Neural crest cell (in vitro differentiated cells): ENCODE results near the gene DOCK9. TPM values are rescaled to one million over a fixed set of nuclear protein-coding genes. Genes with fewer than 3 reads are reported as not detected.
"Not testable (repeated sequence)": the region's sequence is repeated elsewhere in the genome, so short reads cannot be mapped to it uniquely, and the experiment has no call there.

Experiments used
- DNase-seq: peaks from one replicate; pipeline ENCODE4 v3.0.0; 2021; ENCODE audit warnings: low read depth, mixed read lengths, low spot score
- H3K27ac Mint-ChIP-seq: one replicate; pipeline ENCODE4 v1.8.0; 2021; ENCODE audit warnings: mild to moderate bottlenecking, mixed read lengths; ENCODE audit not compliant: unreplicated experiment
- H3K27me3 Mint-ChIP-seq: 2 replicates; pipeline ENCODE4 v1.8.0; 2021; ENCODE audit warnings: low read depth, mild to moderate bottlenecking, mixed read lengths
- H3K36me3 Mint-ChIP-seq: 2 replicates; pipeline ENCODE4 v1.8.0; 2021; ENCODE audit warnings: low read depth, mild to moderate bottlenecking, mixed read lengths
- H3K4me1 Mint-ChIP-seq: 2 replicates; pipeline ENCODE4 v1.8.0; 2021; ENCODE audit warnings: mixed read lengths
- H3K4me3 Mint-ChIP-seq: one replicate; pipeline ENCODE4 v1.8.0; 2021; ENCODE audit warnings: mild to moderate bottlenecking, mixed read lengths
- H3K9me3 Mint-ChIP-seq: 2 replicates; pipeline ENCODE4 v1.8.0; 2021; ENCODE audit warnings: mixed read lengths
- total RNA-seq: library from RNA; stranded (reverse); gene quantifications from 2 replicates; pipeline ENCODE4 v1.2.1, GENCODE V29; 2021
- TF ChIP-seq, protein P1 (sequence below): fragments of 200-600 bp; sonication (generic); conservative IDR thresholded peaks from 2 replicates; pipeline ENCODE4 v1.5.0; 2021; ENCODE audit warnings: antibody characterized with exemption, mild to moderate bottlenecking

The DOCK9 gene
- total RNA-seq, 1 donor from 2014 or later: 6.9 TPM

DNA sequence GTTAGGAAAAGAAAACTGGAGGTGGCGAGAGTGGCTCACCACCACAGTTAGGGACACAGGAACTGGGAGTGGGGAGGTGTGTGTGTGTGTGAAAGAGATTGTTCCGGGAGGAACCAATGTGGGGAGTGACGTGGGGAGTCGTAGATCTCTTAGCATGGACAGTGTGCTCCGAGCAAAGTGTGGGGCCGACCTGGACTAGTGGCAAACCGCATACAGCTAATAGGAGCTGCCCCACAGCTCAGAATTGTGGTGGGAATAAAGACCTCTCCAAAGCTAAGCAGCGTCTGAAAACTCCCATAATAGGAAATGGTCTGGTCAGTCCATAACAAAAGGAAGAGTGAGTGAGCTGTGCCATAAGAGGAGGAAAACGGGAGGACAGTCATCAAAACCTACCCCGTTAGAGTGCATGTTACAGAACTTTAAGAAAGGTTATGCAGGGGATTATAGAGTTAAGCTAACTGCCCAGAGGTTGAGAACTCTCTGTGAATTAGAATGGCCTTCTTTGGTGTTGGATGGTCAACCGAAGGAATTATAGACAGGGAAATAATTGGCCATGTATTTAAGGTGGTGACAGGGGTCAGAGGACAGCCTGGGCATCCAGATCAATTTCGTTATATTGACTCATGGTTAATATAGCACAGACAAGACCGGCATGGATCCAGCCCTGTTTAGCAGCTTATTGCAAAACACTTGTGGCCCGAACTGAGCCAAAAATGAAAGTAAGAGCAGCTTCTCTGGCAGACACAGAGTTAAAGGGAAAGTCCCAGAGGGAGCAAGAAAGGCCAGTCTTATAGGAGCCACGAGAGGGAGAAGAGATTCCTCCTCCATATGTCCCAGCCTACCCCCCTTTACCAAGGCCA, 216.5 kb downstream of the DOCK9 start:
- Mint-ChIP-seq H3K36me3 (no peaks in the 10 kb centered on the region), H3K9me3 (peaks cover 6% of the 10 kb centered on the region), H3K27me3 (peaks cover 4% of the 10 kb centered on the region), H3K4me1 (no peaks in the 10 kb centered on the region), H3K4me3 (no peak overlapping the region), H3K27ac (no peak overlapping the region)
- no peak for DNase-seq
- TF ChIP-seq, protein P1, sequence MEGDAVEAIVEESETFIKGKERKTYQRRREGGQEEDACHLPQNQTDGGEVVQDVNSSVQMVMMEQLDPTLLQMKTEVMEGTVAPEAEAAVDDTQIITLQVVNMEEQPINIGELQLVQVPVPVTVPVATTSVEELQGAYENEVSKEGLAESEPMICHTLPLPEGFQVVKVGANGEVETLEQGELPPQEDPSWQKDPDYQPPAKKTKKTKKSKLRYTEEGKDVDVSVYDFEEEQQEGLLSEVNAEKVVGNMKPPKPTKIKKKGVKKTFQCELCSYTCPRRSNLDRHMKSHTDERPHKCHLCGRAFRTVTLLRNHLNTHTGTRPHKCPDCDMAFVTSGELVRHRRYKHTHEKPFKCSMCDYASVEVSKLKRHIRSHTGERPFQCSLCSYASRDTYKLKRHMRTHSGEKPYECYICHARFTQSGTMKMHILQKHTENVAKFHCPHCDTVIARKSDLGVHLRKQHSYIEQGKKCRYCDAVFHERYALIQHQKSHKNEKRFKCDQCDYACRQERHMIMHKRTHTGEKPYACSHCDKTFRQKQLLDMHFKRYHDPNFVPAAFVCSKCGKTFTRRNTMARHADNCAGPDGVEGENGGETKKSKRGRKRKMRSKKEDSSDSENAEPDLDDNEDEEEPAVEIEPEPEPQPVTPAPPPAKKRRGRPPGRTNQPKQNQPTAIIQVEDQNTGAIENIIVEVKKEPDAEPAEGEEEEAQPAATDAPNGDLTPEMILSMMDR: no peak

DNA sequence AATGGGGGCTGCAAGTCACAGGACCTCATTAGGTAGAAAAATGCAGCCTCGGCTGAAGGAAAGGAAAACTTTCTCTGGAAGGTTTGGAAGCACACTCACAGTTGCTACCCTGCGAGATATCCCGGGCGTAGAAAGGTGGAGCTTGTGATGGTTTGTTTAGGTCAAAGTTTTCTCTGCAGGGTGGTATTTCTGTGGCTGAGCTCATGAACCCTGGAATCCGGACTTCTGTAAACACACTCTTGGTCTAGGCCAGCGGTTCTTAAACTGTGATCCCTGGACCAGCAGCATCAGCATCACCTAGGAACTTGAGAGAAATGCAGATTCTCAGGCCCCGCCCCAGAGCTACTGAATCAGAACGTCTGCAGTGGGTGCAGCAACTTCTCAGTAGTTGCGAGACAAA, 222.1 kb downstream of the DOCK9 start:
- Mint-ChIP-seq H3K36me3 (peaks cover 5% of the 10 kb centered on the region), H3K9me3 (peaks cover 17% of the 10 kb centered on the region), H3K4me3 (no peak overlapping the region), H3K4me1 (peaks cover 4% of the 10 kb centered on the region), H3K27ac (no peak overlapping the region), H3K27me3 (peaks cover 51% of the 10 kb centered on the region)
- DNase-seq: no peak
- TF ChIP-seq, protein P1: no peak

DNA sequence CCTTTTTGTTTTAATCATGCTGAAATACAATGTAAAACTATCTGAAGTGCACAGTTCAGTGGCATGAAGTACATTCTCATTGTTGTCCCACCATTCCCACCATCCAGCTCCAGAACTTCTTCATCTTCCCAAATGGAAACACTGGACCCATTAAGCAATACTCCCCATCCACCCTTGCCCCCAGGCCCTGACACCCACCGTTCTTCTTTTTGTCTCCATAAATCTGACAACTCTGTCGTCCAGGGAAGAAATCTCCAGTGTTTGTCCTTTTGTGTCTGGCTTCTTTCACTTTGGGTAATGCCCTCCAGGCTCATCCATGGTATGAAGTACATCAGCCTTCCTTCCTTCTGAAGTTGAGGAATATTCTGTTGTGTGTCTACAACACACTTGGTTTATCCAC, 222.7 kb downstream of the DOCK9 start:
- DNase-seq: no peak
- TF ChIP-seq, protein P1: no peak
- Mint-ChIP-seq H3K36me3 (peaks cover 5% of the 10 kb centered on the region), H3K27ac (no peak overlapping the region), H3K4me3 (no peak overlapping the region), H3K4me1 (peaks cover 4% of the 10 kb centered on the region), H3K27me3 (peaks cover 57% of the 10 kb centered on the region), H3K9me3 (peaks cover 13% of the 10 kb centered on the region)

DNA sequence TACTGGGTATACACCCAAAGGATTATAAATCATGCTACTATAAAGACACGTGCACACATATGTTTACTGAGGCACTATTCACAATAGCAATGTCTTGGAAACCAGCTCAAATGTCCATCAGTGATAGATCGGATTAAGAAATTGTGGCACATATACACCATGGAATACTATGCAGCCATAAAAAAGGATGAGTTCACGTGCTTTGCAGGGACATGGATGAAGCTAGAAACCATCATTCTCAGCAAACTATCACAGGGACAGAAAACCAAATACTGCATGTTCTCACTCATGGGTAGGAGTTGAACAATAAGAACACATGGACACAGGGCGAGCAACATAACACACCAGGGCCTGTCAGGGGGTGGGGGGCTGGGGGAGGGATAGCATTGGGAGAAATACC, 223.4 kb downstream of the DOCK9 start:
- not testable (repeated sequence) for H3K36me3 Mint-ChIP-seq, DNase-seq, H3K4me1 Mint-ChIP-seq, H3K27ac Mint-ChIP-seq
- Mint-ChIP-seq H3K27me3 (peaks cover 64% of the 10 kb centered on the region), H3K9me3 (peaks cover 11% of the 10 kb centered on the region), H3K4me3 (peak overlapping the region; percentile 45)

DNA sequence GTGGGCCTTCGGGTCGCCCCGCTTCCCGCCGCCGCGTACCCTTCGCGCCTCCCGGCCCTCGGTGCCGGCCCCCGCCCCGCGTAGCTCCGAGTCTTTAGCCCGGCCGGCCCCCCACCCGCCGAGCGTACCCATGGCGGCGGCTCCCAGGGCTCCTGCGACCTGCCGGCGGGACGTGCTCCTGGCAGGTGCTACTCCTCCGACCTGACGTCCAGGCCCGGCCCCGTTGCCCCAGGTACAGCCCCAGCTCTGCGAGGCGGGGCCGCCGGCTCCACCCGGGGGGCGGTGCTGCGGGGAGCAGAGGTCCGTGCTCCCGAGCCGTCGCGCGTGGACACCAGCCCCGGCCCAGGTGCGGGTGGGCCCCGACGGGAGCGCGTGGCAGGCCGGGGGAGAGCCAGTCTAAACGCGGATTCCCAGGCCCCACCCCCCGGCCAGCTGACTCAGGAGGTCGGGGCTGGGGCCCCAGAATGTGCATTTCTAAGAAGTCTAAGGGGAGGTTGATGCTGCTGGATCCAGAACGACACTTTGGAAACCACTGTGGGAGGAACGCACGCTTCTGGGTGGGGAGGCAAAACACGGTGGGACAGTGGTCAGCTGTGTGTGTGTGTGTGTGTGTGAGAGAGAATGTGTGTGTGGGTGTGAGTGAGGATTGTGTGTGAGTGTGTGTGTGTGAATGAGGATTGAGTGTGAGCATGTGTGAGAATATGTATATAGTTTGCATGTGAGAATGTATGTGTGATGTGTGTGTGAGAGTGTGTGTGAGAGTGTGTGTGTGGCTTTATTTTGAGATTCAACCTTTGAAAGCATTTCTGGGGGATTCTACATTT, 225.2 kb downstream of the DOCK9 start, which contains the start of gene SLC15A1:
TSS of gene SLC15A1 (minus strand) at position 206 of the 824 bp plus-strand sequence. CDS start at position 132, 74 bp downstream.
- TF ChIP-seq, protein P1: no peak
- DNase-seq: no peak
- H3K27ac Mint-ChIP-seq: no peak within 1 kb of the TSS
- peaks cover 74% of the 10 kb centered on the region for H3K27me3 Mint-ChIP-seq
- H3K9me3 Mint-ChIP-seq: peaks cover 11% of the 10 kb centered on the region
- peaks cover 5% of the 10 kb centered on the region for H3K36me3 Mint-ChIP-seq
- H3K4me3 Mint-ChIP-seq: peak within 1 kb of the TSS; percentile 21
- H3K4me1 Mint-ChIP-seq: peaks cover 4% of the 10 kb centered on the region
